GM18870 (cell line): Measurements from ENCODE around the gene POLD2.

Source experiments
- ATAC-seq: cut with Tn5 transposase; IDR thresholded peaks from one replicate; pipeline ENCODE4 v1.9.1; 2021; ENCODE audit warnings: moderate library complexity; ENCODE audit not compliant: unreplicated experiment

The POLD2 gene

GRCh38 chr7:44103566-44103922, 19.8 kb downstream of the POLD2 start:
- no peak for ATAC-seq

- no peak for ATAC-seq
Observed at GRCh38 chr7:44102846-44103565, 20.3 kb downstream of the POLD2 start.

GRCh38 chr7:44101966-44102845, 21.1 kb downstream of the POLD2 start:
- no peak for ATAC-seq

- no peak for ATAC-seq
Observed at GRCh38 chr7:44101303-44101965, 21.9 kb downstream of the POLD2 start.

GRCh38 chr7:44100458-44101302, 22.7 kb downstream of the POLD2 start:
- no peak for ATAC-seq

GRCh38 chr7:44099669-44100068, 23.7 kb downstream of the POLD2 start:
- no peak for ATAC-seq

- no peak for ATAC-seq
Observed at GRCh38 chr7:44098092-44099068, 25.0 kb downstream of the POLD2 start.

- ATAC-seq: no peak
Observed at GRCh38 chr7:44097064-44097932, 26.1 kb downstream of the POLD2 start.

GRCh38 chr7:44096326-44096881, 26.9 kb downstream of the POLD2 start:
- ATAC-seq: no peak

GRCh38 chr7:44095781-44096180, 27.6 kb downstream of the POLD2 start:
- ATAC-seq: no peak

- no peak for ATAC-seq
Observed at GRCh38 chr7:44094883-44095592, 28.3 kb downstream of the POLD2 start.

GRCh38 chr7:44094365-44094764, 29.0 kb downstream of the POLD2 start:
- ATAC-seq: no peak

GRCh38 chr7:44093102-44093641, 30.2 kb downstream of the POLD2 start:
- no peak for ATAC-seq

GRCh38 chr7:44087911-44088838, 35.2 kb downstream of the POLD2 start:
- ATAC-seq: no peak

GRCh38 chr7:44086627-44087026, 36.7 kb downstream of the POLD2 start:
- no peak for ATAC-seq

GRCh38 chr7:44085546-44085945, 37.8 kb downstream of the POLD2 start:
- ATAC-seq: no peak
